ENCODE results near the gene GEMIN4.

Gene GEMIN4

DNA sequence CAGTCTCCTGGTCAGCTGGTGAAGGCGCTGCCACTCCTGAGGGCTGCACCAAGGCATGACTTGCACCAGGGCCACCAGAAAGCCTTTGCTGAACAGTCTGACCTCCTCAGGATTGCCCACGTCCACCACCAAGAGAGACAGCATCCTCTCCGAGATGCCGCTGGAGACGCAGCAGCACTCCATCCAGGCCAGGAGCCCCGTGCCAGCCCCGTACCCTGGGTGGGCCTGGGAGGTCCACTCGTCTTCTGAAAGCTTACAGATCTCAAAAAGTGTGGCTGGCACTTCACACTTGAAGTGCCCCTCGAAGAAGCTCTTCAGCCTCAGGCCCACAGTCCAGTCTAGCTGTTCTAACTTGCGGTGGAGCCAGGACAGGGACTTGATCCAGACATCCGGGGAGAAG is 6.7 kb downstream of the GEMIN4 start:
- in situ Hi-C loops (cut with MboI; ENCODE audit: low sequenced_read_pairs), result loop anchor here (25.0 kb wide), 1 partner anchor 242 kb away; the partner anchor contains the start of genes NXN and TIMM22

DNA sequence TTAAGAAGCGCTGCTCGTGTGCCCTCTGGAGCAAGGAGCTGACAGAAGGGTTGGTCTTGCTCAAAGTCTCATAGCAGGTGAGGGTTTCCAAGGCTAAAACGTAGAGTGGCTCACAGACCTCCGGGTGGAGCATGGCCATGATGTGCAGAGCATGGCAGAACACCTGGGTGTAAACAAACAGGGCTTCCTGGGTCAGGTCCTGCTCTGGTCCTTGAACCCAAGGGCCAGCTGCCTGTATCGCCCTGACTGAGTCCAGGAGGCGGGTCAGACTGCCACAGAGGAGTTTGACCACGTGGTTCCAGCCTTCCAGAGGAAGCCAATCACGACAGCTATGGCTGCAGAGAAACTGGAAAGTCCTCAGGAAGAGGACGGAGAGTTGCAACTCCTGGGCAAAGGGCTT is 7.1 kb downstream of the GEMIN4 start:
- in situ Hi-C loops (cut with MboI; ENCODE audit: low sequenced_read_pairs), result loop anchor here (25.0 kb wide), 1 partner anchor 242 kb away; the partner anchor contains the start of genes NXN and TIMM22

DNA sequence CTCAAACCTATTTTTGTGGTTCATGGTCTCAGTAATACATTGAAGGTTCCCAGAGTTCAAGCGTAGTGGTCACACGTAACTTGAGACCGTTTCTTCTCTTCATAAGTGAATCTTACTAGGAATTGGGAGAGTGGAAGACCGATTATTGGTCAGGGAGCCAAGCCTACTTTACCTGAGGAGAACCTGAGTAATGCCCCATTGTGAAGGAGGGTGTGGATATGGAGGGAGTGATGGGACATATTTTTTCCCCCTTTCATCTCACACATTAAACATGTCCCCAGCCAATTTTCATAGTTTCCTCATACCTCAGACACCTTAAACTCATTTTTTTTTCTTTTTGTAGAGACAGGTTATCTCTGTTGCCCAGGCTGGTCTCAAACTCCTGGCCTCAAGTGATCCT is 8.9 kb downstream of the GEMIN4 start:
- in situ Hi-C loops (cut with MboI; ENCODE audit: low sequenced_read_pairs), result loop anchor here (25.0 kb wide), 1 partner anchor 244 kb away; the partner anchor contains the start of genes NXN and TIMM22

DNA sequence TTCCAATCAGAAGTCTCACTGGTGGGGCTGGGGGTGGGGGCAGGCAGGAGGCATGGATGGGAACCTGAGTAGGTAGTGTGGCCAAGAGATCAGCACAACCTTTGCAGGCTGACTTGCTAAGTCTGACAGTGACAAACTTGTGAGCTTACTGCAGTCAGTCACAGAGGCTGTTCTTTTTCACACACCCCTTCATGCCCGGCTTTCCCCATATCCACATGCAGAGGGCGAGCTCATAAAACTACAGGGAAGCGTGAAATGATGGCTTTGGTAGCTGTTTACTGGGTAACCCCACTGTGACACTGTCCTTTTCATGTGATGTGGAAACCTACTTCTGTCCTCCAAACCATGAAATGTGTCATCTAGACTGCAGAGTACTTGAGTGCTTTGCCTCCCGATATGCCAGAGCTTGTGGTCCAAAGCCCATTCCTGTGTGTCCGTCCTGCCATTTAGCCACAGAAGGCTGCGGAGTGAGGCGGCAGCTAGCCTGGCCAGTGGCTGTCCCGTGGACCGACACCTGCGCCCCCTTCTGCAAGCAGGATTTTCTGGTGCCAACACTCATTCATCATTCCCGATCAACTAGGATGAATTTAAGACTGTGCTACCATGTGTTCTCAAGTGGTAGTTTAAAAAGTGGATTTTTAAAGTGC is 9.8 kb downstream of the GEMIN4 start:
- in situ Hi-C loops (cut with MboI; ENCODE audit: low sequenced_read_pairs), result loop anchor here (25.0 kb wide), 1 partner anchor 245 kb away; the partner anchor contains the start of genes NXN and TIMM22

DNA sequence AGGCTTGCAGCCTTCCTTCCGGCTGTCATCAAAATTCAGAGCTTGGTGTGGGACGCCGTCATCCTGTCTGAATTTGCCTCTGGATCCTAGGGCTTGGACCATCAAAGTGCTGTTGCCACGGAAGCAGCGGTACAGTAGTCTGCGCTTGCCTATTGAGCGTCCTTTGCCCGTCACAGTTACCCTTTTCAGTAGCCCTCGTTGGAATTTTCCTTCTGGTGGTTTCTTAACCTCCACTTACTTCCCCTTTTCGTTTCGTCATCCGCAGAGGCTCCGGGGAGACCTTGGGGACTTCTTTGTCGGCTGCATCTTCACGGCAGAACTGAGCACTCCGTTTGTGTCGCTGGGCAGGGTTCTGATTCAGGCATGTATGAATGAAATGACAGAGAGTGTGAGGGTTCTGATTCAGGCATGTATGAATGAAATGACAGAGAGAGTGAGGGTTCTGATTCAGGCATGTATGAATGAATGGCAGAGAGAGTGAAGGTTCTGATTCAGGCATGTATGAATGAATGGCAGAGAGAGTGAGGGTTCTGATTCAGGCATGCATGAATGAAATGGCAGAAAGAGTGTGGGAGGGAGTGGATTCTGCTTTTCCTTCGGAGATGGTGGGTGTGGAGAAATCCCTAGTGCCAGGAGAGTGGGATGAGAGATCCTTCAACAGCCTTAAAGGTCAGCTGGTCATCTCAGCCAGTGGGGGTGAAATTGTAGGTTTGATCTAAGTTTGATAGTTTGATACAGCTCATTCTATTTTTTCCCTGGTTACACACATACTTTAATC is 11.6 kb downstream of the GEMIN4 start:
- in situ Hi-C loops (cut with MboI; ENCODE audit: low sequenced_read_pairs), result loop anchor here (25.0 kb wide), 1 partner anchor 247 kb away; the partner anchor contains the start of genes NXN and TIMM22

DNA sequence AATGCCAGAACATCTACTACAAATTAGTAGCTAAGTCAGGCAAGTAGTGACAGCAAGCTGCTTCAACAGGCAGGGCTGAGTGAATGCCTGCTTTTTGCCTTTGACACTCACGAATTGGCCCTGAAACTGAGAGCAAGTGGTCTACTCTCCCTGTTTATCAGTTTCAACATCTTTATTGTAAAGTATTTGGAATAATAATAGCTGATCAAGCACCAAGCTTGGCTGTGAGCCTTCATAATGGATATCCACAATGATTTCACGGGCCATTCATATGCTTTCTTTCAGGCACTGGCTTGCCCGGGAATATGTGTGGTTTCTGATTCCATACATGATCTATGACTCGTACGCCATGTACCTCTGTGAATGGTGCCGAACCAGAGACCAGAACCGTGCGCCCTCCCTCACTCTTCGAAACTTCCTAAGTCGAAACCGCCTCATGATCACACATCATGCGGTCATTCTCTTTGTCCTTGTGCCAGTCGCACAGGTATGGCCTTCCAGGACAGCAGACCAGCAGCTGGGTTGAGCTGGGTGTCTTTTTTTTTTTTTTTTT is 14.4 kb downstream of the GEMIN4 start:
- in situ Hi-C loops (cut with MboI; ENCODE audit: low sequenced_read_pairs), result loop anchor here (25.0 kb wide), 1 partner anchor 250 kb away; the partner anchor contains the start of genes NXN and TIMM22

DNA sequence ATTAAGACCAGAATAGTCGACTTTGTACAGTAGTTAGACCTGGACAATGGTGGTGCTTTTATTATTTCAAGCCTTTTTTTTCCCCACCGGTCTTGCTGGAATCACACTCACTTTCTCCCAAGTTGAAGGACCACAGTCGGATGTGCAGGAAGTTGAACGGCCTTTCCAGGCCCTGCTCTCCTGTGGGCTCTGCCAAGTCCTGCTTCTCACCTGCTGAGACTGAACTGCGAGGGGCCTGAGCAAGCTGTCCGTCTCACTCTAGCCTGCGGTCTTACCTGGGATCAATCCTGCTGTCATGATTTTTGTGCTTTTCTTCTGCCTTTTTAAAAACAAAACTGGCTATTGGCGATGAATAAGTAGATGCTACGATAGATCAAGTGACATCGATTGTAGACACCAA is 18.3 kb downstream of the GEMIN4 start:
- in situ Hi-C loops (cut with MboI; ENCODE audit: low sequenced_read_pairs), result loop anchor here (25.0 kb wide), 1 partner anchor 254 kb away; the partner anchor contains the start of genes NXN and TIMM22

DNA sequence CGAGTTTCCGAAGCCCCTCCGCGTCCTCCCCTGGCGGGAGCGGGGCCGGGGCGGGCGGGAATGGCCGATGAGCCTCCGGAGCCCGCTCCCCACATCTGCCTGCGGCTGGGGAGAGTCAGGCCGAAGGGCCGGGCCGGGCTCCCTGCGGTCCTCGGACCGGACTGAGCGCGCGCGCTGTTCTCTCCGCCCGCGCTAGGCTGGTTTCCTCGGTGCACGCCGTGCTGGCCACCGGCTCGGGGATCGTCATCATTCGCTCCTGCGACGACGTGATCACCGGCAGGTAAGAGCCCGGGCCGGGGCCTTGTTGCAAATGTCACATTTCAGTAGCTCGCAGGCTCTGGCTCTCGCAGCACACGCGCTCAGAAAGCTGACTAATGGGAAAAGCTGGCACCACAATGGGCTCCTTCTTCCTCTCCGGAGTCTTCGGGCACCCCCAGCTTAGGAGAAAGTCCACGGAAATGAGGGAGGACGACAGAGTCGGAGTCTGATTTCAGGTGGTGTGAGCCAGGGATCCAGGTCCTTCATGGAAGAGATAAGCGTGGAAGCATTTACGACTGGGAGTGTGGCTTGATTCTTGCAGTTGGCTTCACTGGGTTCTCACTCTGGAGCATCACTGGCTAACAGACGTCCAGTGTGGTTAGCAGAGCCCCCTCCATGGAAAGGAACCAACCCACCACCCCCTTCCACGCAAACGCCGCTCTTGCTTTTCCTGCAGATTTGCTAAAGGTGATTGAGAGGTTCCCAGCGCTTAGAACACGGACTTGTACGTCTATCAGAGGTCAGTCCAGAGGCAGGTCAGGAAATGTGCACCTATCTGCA is 19.0 kb downstream of the GEMIN4 start:
- in situ Hi-C loops (cut with MboI; ENCODE audit: low sequenced_read_pairs), result loop anchor here (25.0 kb wide), 1 partner anchor 254 kb away; the partner anchor contains the start of genes NXN and TIMM22

DNA sequence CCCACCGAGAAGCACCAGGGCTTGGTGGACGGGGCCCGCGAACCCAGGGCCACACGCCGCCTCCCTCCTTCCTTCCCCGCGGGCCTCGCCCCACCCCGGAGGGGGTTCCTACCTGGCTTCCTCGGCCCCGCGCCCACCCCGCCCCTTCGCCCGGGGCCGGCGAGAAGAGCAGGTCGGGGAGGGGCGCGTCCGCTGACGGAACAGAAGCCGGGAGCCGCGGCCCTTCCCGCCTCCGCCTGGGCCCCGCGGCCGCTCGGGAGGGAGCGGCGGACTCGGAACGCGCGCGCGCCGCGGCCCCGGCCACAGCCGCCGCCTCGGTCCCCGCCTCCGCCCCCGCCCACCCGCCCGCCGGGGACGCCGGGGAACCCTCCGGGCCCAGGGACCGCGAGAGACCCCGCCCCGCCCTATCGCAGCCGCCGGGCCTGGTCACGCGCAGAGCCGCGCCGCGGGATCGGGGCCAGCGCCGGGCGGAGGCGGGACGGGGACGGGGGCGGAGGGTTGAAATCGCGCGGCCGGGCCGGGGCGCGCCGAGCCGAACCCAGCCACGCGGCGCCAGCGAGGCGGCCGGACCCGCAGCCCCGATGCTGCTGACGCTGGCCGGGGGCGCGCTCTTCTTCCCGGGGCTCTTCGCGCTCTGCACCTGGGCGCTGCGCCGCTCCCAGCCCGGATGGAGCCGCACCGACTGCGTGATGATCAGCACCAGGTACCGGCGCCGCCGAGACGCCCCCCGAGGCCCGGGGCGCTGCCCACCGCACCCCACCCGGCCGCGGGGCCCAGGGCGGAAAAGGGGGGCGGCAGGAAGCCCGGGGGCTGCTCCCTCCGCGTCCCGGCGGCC is 19.8 kb downstream of the GEMIN4 start, which contains the start of gene TLCD3A:
Gene TLCD3A, plus strand, starts transcription at position 530 of the 835 bp plus-strand sequence. Its CDS starts 52 bp downstream, at position 582.
- in situ Hi-C loops (cut with MboI; ENCODE audit: low sequenced_read_pairs), result loop anchor here (25.0 kb wide), 1 partner anchor 255 kb away; the partner anchor contains the start of genes NXN and TIMM22

DNA sequence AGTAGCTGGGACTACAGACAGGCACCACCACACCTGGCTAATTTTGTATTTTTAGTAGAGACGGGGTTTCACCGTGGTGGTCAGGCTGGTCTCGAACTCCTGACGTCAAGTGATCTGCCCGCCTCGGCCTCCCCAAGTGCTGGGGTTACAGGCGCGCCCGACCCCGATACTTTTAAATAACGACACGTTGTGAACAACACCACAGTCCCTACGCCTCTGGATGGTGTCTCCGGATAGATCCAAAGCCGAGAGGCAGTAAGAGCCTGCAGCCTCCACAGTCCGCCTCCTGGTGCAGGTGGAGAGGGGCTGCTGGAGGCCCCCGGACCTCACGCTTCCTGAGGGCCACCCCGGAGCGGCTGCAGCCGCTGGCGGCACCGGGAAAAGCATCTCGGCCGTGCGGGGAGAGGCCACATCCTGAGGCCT is 20.4 kb downstream of the GEMIN4 start:
- in situ Hi-C loops (cut with MboI; ENCODE audit: low sequenced_read_pairs), result loop anchor here (25.0 kb wide), 1 partner anchor 256 kb away; the partner anchor contains the start of genes NXN and TIMM22

DNA sequence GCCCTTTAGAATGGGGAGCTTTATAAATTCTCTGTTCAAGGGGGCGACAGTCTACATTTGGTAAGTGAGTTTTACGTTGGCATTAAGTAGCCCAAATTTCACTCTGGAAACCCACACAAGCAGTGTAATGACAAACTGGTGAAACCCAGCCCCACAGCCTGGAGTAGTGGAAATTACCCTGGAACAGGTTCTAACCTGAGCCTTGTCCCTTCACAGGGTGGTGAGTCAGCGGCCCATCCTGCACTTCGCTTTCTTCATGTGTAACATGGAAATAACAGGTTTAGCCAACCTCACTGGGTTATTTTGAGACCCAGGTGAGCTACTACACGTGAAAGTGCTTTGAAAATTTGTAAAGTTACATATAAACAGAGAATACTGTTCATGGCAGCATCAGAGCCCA is 23.2 kb downstream of the GEMIN4 start:
- in situ Hi-C loops (cut with MboI; ENCODE audit: low sequenced_read_pairs), result loop anchor here (25.0 kb wide), 1 partner anchor 258 kb away; the partner anchor contains the start of genes NXN and TIMM22

DNA sequence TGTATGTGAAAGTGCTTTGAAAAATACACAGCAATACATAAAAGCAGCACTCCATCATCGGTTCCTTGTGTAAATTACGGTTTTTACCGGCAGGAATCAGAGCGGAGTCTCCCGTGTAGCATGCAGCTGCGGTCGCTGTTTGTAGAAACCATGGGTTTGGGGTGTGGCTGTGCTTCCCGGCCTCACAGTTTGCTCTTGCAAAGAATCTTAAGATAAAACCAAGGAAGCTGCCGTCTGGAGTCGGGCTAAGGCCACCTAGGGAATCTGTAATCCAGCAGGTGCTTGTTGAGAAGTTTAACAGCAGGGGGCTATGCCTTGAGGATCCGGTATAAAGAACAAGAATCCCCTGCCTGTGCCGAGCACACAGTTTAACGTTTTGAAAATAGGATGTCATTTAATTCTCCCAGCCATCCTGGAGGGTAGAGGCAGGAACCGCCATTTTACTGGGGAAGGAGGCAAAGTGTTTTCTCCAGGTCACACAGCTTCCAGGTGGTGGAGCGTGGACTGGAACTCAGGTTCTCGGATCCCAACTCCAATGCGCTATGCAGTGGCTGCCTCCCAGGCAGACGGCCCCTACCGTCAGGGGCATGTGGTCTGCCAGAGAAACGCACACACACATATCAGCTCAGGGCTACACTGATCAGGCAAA is 25.7 kb downstream of the GEMIN4 start:
- in situ Hi-C loops (cut with MboI; ENCODE audit: low sequenced_read_pairs), result loop anchor here (25.0 kb wide), 1 partner anchor 261 kb away; the partner anchor contains the start of genes NXN and TIMM22

DNA sequence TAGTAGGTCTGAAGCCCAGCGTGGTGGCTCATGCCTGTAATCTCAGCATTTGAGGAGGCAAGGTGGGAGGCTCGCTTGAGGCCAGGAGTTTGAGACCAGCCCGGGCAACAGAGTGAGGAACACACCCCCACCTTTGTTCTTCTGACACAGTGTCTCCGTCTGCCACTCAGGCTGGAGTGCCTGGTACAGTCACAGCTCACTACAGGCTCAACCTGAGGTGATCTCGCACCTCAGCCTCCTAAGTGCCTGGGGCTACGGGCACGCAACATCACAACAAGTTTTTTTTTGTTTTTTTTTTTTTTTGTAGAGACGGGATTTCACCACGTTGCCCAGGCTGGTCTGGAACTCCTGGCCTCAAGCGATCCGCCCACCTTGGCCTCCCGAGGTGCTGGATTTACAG is 26.3 kb downstream of the GEMIN4 start:
- in situ Hi-C loops (cut with MboI; ENCODE audit: low sequenced_read_pairs), result loop anchor here (25.0 kb wide), 1 partner anchor 262 kb away; the partner anchor contains the start of genes NXN and TIMM22

DNA sequence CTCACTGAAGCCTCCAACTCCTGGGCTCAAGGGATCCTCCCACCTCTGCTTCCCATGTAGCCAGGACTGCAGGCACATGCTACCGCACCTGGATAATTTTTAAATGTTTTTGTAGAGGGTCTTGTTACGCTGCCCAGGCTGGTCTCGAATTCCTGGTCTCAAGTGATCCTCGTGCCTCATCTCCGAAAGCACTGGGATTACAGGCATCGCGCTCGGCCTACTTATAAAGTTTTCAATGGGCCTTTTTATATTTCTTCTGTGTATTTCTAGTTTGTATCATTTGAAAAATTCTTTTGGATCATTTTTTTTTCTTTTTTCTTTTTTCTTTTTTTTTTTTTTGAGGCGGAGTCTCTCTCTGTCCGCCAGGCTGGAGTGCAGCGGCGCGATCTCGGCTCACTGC is 27.0 kb downstream of the GEMIN4 start:
- in situ Hi-C loops (cut with MboI; ENCODE audit: low sequenced_read_pairs), result loop anchor here (25.0 kb wide), 1 partner anchor 262 kb away; the partner anchor contains the start of genes NXN and TIMM22

DNA sequence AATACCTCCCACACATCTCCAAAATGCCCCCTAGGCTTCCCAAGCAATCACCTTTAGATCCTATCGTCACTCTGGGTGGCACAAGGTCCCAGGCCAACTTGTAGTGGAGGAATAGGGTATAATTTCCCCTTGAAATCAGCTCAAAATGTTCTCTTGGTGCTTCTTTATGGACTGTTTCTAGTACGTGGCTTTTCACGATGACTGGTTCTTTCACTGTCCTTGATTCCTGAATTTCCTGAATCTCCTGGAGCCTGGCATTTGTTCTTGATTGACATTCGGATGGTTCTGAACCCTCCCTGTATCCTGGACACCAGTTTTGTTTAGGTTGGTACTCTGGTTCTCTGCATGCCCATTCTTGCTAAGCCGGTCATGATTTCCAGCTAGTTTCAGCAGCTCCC is 30.5 kb downstream of the GEMIN4 start:
- in situ Hi-C loops (cut with MboI; ENCODE audit: low sequenced_read_pairs), result no loop called here

DNA sequence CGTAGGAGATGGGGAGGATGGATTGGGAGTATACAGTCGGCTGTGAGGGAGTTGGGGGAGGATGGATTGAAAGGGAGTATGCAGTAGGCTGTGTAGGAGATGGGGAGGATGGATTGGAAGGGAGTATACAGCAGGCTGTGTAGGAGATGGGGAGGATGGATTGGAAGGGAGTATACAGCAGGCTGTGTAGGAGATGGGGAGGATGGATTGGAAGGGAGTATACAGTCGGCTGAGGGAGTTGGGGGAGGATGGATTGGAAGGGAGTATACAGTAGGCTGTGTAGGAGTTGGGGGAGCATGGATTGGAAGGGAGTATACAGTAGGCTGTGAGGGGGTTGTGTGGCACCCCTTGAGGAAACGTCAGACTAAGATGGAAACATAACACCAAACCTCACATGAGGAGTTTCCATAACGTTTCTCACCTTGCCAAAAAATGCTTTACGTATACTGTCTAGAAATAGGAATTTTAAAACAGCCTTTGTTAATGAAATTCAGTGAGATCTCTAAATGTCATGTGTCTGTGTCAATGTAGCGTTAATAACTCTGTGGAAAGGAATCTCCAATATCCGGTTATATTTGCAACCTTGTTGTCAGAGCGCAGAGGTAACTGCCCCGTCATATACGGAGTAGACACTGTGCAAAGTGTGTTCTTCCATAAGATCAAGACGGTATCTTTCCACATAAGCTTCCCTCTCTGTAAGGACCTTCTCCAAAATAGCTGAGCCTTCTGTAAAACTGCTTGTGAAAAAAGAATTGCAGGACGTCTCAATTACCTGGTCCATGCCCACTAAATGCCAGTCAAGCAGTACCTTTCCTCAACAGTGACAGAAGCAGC is 31.1 kb downstream of the GEMIN4 start:
- in situ Hi-C loops (cut with MboI; ENCODE audit: low sequenced_read_pairs), result no loop called here

DNA sequence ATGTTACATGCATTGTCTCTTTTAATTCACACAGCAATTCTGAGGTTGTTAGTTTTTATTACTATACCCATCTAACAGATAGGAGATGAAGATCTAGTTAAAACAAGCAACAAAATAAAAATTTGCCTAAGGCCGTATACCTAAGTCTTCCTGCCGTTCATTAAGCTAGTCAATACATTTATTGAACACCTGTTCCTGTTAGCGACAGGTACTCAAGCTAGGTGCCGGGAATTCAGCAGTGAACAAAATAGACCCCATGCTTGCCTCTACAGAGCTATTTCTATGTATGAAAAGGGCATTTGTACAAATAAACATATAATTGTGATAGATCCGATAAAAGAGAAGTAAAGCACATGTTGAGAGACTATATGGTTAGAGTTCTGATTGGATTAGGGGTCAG is 34.0 kb downstream of the GEMIN4 start:
- in situ Hi-C loops (cut with MboI; ENCODE audit: low sequenced_read_pairs), result no loop called here

DNA sequence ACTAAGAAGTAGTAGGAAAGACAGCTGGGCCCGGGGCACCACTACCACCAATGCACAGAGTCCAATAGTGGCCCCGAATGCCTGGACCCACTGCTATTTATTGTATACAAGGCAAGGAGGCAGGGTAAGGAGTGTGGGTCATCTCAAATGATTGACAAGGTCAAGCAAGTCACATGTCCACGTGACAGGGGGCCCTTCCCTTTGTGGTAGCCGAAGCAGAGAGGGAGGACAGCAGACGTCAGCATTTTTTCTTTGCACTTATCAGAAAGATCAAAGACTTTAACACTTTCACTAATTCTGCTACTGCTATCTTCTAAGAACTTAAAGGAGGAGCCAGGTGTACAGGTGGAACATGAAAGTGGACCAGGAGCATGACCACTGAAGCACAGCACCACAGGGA is 43.9 kb downstream of the GEMIN4 start:
- in situ Hi-C loops (cut with MboI; ENCODE audit: low sequenced_read_pairs), result no loop called here

Measured in HL-60/S4 (cell line).